GM13977 (cell line): ENCODE results near the gene WDR7.

Experiments
- DNase-seq: peaks from one replicate; pipeline ENCODE4 v3.0.0; 2012; ENCODE audit warnings: low spot score
- CTCF ChIP-seq: IDR thresholded peaks from 2 replicates; pipeline ENCODE4 v1.5.1; 2012; ENCODE audit warnings: mild to moderate bottlenecking, control low read depth; ENCODE audit not compliant: insufficient read depth; ENCODE audit errors: extremely low read depth, missing control alignments
- in situ Hi-C: fragments of 300-500 bp; cut with MboI; formaldehyde crosslinking; loops from one replicate; pipeline ENCODE4 v1.12.0; 2022; ENCODE audit warnings: low sequenced_read_pairs, low pct_unique_long_range_greater_than_20kb, mixed read lengths, inconsistent platforms; ENCODE audit not compliant: unreplicated experiment

WDR7 gene

DNA sequence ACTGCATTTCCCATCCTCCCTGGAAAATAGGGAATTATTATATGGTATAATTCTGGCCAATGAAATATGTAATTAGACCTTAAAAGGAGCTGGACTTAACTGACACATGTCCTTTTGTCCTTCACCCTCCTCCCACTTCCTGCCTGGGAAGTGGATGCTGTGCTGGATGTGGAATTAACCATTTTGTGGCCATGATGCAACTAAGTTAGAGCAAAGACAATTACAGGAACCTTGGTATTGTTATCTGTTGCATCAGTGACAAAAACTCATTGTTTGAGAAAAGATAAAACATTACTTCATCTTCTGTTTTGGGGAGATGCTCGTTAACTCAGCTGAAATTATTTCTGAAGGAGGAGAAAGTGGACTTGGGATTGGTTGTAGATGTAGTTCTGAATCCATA lies 268.0 kb downstream of the WDR7 start:
- in situ Hi-C loops = no loop called here
- no peak for DNase-seq
- TF ChIP-seq CTCF = no peak

DNA sequence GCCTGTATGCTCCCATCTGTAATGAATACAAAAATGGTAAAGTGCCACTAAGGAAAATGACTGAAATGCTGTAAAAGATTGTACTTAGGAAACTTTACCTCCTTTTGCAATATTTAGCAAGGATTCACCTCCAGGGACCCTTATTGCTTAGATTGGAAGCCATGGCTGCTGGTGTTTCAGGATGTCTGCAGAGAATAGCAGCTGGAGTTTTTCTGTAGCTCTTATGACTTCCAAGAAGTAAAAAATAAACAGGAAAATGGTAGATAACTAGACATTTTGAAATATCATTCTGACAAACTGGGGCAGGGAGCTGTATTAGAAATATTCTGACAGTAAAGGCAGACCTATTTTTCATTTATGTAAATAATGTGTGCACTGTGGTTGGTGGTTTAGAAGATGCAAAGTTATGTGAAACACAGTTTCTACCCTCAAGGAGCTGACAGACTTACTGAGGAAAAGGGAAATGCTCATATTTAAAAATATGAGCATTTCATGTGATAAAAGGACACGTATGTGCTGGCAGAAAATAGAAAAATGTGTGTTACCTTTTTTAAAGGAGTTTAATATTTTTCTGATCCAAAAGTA lies 270.8 kb downstream of the WDR7 start:
- in situ Hi-C loops = no loop called here
- TF ChIP-seq CTCF = no peak

DNA sequence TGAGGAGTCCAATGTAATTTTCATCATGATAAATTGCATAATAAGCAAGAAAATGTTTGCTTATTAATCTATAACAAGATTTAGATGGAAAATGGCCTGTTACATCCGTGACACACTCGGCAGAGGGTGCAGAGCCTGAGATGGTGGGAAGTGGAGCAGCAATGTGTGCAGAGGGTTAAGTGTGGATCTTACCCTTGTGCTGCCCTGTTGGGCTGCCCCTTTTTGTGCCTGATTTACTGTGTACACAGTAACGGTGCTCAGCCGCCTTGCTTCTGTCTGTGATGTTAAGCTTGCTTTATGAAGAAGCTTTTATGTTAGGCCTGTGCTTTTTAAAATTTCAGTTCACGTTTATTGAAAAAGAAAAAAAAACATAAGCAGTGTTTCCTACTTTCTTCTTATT lies 275.6 kb downstream of the WDR7 start:
- in situ Hi-C loops = no loop called here
- DNase-seq = no peak
- no peak for TF ChIP-seq CTCF

More for the DNA sequence above, 270.8 kb downstream of the WDR7 start:
- DNase-seq = no peak

GRCh38 chr18:56927786-56928185 lies 276.6 kb downstream of the WDR7 start:
- TF ChIP-seq CTCF = no peak
- in situ Hi-C loops = no loop called here
- DNase-seq = no peak

DNA sequence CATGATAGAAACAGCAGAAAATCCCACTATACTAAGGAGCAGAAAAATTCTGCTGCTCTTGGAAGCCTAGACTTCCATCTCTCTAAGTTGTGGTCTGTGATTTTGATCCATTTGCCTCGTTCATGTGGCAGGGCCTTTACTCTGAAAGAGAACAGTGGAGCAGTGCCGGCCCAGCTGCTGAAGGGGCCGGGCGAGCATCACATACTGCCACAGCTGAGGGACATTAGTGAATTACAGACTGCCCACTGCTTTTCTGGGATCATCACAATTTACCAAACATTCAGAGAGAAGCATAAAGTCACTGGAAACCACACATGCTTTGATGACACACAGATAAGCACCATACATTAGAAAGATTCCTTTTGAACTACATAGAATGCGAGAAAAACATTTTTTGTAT lies 278.7 kb downstream of the WDR7 start:
- in situ Hi-C loops = no loop called here
- no peak for DNase-seq
- TF ChIP-seq CTCF = no peak

- in situ Hi-C loops = no loop called here
- no peak for DNase-seq
- no peak for TF ChIP-seq CTCF
These were observed 282.3 kb downstream of the WDR7 start for GRCh38 chr18:56933472-56933871.

- TF ChIP-seq CTCF = no peak
- in situ Hi-C loops = no loop called here
- DNase-seq = no peak
These were observed 283.0 kb downstream of the WDR7 start for GRCh38 chr18:56934131-56934530.
